GM10847 (cell line): ENCODE measurements around the gene IL11RA.

Experiments
- POLR2A ChIP-seq: IDR thresholded peaks from 2 replicates; pipeline ENCODE4 v1.6.1; 2011; ENCODE audit not compliant: insufficient read length; ENCODE audit errors: extremely low read depth

Gene IL11RA

DNA sequence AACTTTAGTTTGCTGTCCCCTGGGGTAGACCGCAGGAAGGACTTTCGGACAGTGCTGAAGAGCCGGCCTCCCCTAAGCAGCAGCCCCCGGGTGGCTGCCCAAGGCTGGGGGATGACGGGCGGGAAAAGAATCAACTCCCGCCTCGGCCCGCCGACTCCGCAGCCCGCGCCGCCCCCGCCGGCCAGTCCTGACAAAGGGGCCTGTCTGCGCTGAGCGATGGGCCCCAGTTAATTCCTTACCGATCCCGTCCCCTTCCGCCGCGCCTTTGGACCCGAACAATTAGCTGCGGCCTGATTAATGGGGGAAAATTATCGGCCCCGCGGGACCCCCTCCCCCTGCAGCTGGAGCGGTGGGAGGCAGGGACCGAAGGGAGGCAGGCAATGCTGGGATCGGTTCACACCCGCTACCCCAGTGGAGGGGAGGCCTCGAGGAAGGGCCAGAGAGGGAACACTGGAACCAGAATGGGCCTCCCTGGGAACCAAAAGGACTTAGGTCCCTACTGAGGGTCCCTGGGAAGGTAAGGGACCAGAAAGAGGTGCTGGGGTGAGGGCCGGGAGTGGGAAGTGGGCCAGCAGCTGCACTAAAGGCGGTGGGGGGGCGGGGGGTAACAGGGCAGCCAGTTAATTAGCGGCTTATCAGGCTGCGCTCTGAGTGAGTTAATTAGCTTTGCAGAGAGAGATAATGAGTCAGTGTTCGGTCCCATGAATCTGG lies 27.4 kb upstream of the IL11RA start:
- TF ChIP-seq POLR2A: no peak

DNA sequence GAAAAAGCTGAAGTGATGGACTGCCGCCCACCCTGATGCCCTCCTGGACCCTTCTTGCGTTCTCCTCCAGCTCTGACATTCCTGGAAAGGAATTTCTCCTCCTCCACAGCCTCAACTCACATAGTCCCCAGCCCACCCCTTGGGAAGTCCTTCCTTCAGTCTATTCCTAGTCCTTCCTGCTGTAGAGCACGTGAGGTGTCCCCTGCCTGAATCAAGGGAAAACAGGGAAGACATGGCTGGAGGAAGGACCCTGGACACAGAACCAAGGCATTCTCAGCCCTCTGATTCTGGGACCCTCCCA lies 26.8 kb upstream of the IL11RA start:
- TF ChIP-seq POLR2A: no peak

GRCh38 chr9:34627716-34628655 lies 24.0 kb upstream of the IL11RA start:
- TF ChIP-seq POLR2A: no peak

DNA sequence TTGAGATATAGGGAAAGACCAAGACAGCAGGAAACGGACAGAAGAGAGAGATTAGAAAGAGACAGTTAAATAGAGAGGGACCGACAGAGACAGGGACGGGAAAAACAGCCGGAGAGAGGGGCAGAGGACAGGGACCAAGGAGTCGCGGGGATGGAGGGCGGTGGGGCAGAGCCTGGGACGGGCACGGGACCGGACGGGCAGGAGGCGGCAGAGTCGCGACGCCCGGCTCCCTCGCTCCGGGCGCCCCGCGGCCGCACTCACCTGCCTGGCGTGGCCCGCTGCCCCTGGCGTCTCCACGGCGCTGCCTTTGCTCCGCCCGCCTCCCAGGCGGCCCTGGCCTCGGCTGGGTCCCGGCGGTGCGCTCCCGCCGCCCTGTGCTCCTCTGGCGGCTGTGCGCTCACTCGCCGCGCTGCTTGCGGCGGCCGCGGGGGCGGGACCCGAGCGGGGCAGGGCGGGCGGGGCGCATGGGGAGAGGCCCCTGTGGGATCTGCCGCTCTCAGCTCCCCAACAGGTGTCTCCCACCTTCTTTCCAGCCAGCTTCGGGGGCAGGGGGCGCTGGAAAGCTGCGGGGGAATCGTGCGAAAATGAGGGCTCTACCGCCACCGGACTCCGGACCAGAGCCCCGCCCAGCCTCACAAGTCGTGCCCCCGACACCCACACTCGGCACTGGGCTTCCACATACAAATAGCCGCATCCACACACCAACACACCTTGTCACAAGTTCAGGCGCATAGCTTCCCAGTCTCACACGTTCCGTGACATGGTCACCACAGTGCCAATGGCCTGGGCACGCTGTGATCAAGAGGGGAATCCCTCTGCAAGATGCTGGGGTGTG lies 23.1 kb upstream of the IL11RA start, which contains the start of gene ARID3C:
ARID3C (minus strand) TSS at position 411 of the 835 bp plus-strand sequence. CDS start 1,052 bp downstream, outside the sequence.
- no peak for TF ChIP-seq POLR2A

DNA sequence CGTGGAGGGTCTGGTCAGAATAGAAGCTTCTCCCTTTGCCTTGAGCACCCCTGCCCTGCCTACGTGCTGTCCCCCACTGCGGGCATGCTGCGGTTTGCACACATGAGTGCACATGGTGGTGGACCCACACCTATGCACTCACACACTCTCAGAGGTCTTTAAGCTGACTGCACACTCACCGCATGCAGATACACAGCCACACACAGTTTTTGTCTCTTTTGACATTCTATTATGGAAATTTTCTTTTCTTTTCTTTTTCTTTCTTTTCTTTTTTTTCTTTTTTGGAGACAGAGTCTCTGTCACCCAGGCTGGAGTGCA lies 22.5 kb upstream of the IL11RA start:
- no peak for TF ChIP-seq POLR2A

DNA sequence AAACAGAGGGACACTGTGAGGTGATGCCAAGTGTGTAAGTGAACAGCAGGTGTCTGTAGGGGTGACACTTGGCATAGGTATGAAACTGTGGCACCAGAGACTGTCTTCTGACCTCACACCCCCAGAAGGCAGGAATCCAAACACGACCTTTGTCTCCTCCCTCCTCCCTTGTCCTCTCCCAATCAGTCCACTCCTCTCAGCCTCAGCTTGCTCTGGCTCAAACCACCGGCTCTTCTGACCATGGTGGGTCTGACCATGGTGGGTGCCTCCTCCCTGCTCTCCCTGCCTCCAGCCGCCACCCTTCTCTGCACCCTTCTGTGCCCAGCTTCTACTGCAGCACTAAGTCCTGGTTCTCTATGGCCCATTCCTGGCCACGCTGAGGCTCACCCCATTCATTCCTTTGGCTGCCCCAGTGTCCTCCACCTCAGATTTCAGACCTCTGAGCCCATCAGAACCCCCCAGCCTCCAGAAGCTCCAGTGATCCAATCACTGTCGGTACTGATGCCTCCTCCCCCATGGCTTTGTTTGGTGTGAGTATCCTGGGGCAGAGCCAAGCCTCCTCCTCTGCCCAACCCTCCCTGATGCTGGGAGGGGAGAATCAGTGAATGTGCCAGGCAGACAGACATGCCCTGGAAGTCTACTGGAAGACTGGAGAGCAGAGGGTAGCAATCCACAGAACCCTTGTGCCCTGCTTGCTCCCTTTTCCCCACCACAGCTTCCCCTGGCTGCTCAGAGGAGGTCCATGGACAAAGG lies 21.4 kb upstream of the IL11RA start:
- no peak for TF ChIP-seq POLR2A

- no peak for TF ChIP-seq POLR2A
These were observed 18.8 kb upstream of the IL11RA start for GRCh38 chr9:34633166-34633565.

GRCh38 chr9:34633851-34634550 lies 18.0 kb upstream of the IL11RA start:
- no peak for TF ChIP-seq POLR2A

DNA sequence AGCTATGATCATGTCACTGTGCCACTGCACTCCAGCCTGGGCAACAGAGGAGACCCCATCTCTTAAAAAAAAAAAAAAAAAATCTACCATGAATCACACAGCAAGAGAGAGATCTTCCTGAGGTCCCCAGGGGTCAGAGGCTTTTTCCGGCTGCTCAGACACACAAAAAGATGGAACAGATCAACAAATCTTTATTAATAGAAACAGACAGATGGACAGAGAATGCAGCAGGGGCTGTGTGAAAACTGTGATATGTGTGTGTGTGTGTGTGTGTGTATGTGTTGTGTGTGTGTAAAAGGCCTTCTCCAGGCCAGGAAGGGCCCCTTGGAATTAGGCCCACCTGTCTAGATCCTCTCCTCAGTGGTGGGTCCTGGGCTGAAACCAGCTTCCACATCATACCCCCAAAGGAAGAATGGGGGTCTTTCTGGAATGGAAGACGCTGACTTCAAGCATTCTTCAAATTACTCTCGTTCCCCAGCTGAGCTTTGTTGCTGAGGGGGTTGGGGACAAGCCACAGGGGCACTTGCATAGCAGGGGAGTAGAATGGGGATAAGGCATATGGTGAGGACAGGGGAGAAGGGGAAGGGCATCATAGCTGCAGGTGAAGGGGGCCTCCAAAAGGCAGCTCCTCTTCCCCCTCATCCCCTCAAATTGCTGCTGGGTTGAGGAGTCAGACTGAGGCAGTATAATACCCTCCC lies 17.3 kb upstream of the IL11RA start:
- TF ChIP-seq POLR2A: no peak

GRCh38 chr9:34635556-34635955 lies 16.4 kb upstream of the IL11RA start:
- no peak for TF ChIP-seq POLR2A

DNA sequence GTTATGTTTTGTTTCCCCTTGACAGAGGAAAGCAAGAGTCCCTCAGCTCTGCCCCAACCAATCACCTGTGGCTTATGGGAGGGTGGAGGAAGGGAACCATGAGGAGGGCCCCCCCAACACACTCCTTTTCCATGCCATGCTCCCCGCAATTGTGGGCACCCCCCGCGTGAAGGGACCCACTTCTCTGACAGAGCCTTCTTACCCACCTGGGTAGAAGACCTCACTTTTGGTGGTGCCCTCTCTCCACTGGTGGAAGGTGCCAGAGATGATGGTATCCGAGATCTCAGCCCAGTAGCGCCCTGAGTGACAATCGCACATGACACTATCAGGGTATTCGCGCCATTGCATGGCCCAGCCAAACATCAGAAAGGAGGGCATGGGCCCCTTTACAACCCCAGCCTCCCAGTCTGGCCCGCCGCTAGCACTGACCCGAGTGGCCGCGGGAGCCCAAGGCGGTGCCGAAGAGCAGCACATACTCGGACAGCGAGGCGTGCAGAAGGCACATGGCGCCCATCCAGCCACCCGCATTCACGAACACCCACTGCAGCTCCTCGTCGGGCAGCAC lies 15.1 kb upstream of the IL11RA start:
- no peak for TF ChIP-seq POLR2A

- peak; percentile 68 for TF ChIP-seq POLR2A
These were observed 14.4 kb upstream of the IL11RA start, which contains the start of gene SIGMAR1 for GRCh38 chr9:34637356-34638137. Gene SIGMAR1, minus strand, starts transcription at chr9:34637787. Its CDS starts 90 bp downstream, at chr9:34637697.

DNA sequence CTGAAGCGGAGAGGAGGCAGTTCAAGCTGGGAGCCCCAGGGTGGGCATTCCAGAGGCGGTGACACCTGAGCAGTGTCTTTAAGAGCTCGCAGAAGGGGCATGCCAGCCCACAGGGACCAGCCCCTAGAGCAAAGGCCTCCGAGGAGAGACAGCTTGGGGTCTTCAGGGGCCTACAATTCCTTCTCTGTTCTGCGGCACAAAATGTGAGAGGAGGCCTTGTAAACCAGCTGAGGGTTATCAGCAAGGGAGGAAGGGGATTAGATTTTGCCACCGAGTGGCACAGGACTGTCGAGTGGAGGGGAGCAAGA lies 13.9 kb upstream of the IL11RA start:
- no peak for TF ChIP-seq POLR2A

DNA sequence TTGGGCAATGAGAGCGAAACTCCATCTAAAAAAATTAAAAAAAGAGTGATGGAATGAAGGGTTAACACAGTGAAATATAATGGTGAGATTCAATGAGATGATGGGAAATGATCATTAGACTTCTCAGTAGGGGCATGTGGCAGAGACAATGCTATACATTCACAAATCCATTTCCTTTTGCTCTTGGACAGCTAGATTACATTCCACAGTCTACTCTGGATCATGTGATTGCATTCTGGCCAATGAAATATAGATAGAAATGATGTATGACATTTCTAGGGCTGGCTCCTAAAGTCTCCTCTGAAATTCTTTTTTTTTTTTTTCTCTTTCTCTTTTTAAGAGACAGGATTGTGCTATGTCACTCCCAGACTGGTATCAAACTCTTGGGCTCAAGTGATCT lies 9.3 kb upstream of the IL11RA start:
- TF ChIP-seq POLR2A: no peak
